Gastrocnemius medialis (tissue), 4 donors: Measurements from ENCODE around the gene B4GAT1. TPM values are rescaled to one million over a fixed set of nuclear protein-coding genes. Genes with fewer than 3 reads are reported as not detected.
A peak's percentile ranks its signal among the peaks of the same experiment; 100 is the strongest.

Experiments
- ATAC-seq, 2 donors: fragments of 150-250 bp; one replicate each; pipeline ENCODE4 v1.9.1; 2016
- DNase-seq, 2 donors: peaks; one replicate each; pipeline ENCODE4 v3.0.0-alpha.2; 2019
- H3K27ac ChIP-seq, 4 donors: fragments of 200-600 bp; sonication (generic); 1 replicate in 1 of 4; 2 replicates in 3 of 4; pipeline ENCODE4 v1.5.1; 2016 to 2018; ENCODE audit warnings: mild to moderate bottlenecking in 2 of 4, moderate library complexity in 1 of 4
- H3K27me3 ChIP-seq, 3 donors: fragments of 200-600 bp; sonication (generic) in 2 of 3; 1 replicate in 1 of 3; 2 replicates in 2 of 3; pipeline versions ENCODE4 v1.5.1 to v1.6.0; 2016 to 2019; ENCODE audit warnings: mild to moderate bottlenecking in 1 of 3, moderate library complexity in 1 of 3
- H3K36me3 ChIP-seq, 2 donors: fragments of 200-600 bp; sonication (generic) in 1 of 2; one replicate each; pipeline ENCODE4 v1.5.1; 2017 to 2018
- H3K4me1 ChIP-seq, 2 donors: fragments of 200-600 bp; sonication (generic) in 1 of 2; one replicate each; pipeline ENCODE4 v1.5.1; 2016 to 2017; ENCODE audit warnings: mild to moderate bottlenecking in 2 of 2
- H3K4me3 ChIP-seq, 4 donors: fragments of 200-600 bp; sonication (generic) in 3 of 4; 1 replicate in 1 of 4; 2 replicates in 3 of 4; pipeline ENCODE4 v1.5.1; 2016 to 2019; ENCODE audit warnings: mild to moderate bottlenecking in 2 of 4
- H3K9me3 ChIP-seq, 3 donors: fragments of 200-600 bp; sonication (generic) in 2 of 3; 1 replicate in 1 of 3; 2 replicates in 2 of 3; pipeline ENCODE4 v1.5.1; 2016 to 2019
- POLR2A ChIP-seq, 2 donors: fragments of 450-650 bp; IDR thresholded peaks; one replicate each; pipeline ENCODE4 v1.6.1; 2017; ENCODE audit warnings: antibody characterized with exemption in 2 of 2, mild to moderate bottlenecking in 2 of 2, moderate library complexity in 2 of 2
- in situ Hi-C, 4 donors: fragments of 200-750 bp; cut with MboI; loops; one replicate each; pipeline versions ENCODE4 v1.15.0 to v1.8.0; 2017; ENCODE audit warnings: low sequenced_read_pairs in 4 of 4
- intact Hi-C: fragments of 100-400 bp; cut with DNase I; formaldehyde crosslinking; loops from one replicate; pipeline ENCODE4 v1.15.1; 2023; ENCODE audit warnings: low total_unique reads
- total RNA-seq, 4 donors: library from RNA; depleted of rRNA; stranded (reverse); fragments of >200 nt; gene quantifications; one replicate each; pipeline versions ENCODE4 v1.1.0 to v1.2.3, GENCODE V29; 2016
- TF ChIP-seq, protein P1 (sequence below), 5 experiments: fragments of 450-650 bp in 3 of 5; fragments of 200-600 bp in 2 of 5; sonication (generic) in 2 of 5; IDR thresholded peaks in 4 of 5; conservative IDR thresholded peaks in 1 of 5; 1 replicate in 4 of 5; 2 replicates in 1 of 5; pipeline ENCODE4 v1.5.1; 2016 to 2019; ENCODE audit warnings: antibody characterized with exemption in 5 of 5, mild to moderate bottlenecking in 3 of 5, moderate library complexity in 3 of 5

B4GAT1 gene
- total RNA-seq, 4 donors from 2014 or later, result 30.3 to 59.7 (median 40.4) TPM

DNA sequence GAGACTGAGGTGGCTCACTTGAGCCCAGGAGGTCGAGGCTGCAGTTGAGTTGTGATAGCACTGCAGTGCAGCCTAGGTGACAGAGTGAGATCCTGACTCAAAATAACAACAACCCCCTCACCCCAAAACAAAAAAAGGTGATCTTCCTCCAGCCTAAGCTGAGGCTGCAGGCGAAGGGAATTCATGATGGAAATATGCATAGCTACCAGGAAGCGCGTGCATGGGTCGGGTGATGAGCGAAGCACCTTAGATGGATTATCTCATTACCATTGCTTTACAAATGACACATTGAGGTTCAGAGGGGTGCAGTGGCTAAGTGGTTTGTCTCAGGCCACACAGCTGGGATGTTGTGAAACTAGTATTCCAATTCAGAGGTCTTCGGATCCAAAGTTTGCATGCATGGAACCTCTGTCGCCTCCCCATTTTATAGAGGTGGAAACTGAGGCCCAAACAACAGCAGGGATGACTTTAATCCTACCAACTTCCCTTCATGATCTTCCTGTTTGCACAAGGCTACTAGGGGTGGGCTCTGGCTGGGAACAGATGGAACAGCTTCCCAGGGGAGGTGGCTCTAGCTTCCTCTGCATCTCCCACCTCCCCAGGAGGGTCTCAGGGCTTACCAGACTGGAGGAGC is 19.5 kb upstream of the B4GAT1 start:
- no peak for DNase-seq
- no peaks in the 10 kb centered on the region for H3K27me3 ChIP-seq
- peak overlapping the region; percentile 76 to 99 (median 98) for H3K27ac ChIP-seq
- no peak for ATAC-seq
- no peaks in the 10 kb centered on the region for H3K9me3 ChIP-seq
- TF ChIP-seq, protein P1, sequence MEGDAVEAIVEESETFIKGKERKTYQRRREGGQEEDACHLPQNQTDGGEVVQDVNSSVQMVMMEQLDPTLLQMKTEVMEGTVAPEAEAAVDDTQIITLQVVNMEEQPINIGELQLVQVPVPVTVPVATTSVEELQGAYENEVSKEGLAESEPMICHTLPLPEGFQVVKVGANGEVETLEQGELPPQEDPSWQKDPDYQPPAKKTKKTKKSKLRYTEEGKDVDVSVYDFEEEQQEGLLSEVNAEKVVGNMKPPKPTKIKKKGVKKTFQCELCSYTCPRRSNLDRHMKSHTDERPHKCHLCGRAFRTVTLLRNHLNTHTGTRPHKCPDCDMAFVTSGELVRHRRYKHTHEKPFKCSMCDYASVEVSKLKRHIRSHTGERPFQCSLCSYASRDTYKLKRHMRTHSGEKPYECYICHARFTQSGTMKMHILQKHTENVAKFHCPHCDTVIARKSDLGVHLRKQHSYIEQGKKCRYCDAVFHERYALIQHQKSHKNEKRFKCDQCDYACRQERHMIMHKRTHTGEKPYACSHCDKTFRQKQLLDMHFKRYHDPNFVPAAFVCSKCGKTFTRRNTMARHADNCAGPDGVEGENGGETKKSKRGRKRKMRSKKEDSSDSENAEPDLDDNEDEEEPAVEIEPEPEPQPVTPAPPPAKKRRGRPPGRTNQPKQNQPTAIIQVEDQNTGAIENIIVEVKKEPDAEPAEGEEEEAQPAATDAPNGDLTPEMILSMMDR (IDR thresholded peaks at IDR 0.05 in 4 of 5, conservative IDR thresholded peaks at IDR 0.05 in 1 of 5), result no peak
- no peak for TF ChIP-seq POLR2A (IDR thresholded peaks at IDR 0.05)
- no peak overlapping the region for H3K4me3 ChIP-seq
- H3K4me1 ChIP-seq, result peaks cover 37 to 43% of the 10 kb centered on the region in 2 donors
- intact Hi-C loops, result no loop called here
- in situ Hi-C loops, result no loop called here
- H3K36me3 ChIP-seq, result peaks cover 0 to 60% of the 10 kb centered on the region in 2 donors

DNA sequence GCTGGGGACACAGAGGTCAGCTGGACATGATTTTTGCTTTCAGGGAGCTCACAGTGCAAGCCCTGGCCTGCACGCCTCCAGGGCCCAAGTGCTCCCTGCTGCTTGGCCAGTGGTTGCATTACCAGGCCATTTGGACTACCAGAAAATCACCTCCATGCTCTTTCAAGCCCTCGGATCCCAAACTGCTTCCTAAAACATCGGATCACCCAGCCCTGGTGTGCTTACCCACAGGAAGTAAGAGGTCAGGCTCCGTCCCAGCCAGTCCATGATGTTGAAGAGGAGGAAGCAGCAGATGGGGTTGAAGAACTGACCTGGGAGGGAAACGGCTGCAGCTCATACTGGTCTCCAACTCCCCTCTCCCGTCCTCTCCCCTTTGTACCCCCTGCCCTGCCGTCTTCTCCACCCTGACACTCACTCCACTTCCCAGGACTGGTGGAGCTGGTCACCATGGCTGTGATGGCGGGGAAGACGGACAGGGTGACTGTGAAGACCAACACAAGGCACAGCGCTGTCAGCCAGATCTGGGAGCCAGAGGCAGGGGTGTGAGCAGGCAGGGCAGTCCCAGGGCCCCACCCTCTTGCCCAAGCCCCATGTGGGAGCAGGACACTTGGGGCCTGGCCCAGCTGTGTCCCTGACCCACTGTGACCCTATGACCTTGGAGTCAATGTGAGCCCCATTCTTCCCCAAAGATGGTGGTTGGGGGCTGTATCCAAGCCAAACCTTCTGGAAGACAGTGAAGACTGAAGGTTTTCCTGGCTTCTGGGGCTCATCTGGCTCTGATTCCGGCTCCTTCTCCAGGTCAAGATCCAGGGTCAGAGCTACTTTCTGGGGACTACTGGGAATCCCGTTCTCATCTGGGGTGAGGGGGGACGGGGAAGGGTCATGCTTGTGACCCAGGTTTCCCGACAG is 18.5 kb upstream of the B4GAT1 start:
- H3K4me1 ChIP-seq, result peaks cover 37 to 43% of the 10 kb centered on the region in 2 donors
- no peak for TF ChIP-seq POLR2A (IDR thresholded peaks at IDR 0.05)
- TF ChIP-seq, protein P1 (IDR thresholded peaks at IDR 0.05 in 4 of 5, conservative IDR thresholded peaks at IDR 0.05 in 1 of 5), result no peak
- H3K9me3 ChIP-seq, result no peaks in the 10 kb centered on the region
- in situ Hi-C loops, result no loop called here
- H3K36me3 ChIP-seq, result peaks cover 0 to 60% of the 10 kb centered on the region in 2 donors
- peak overlapping the region; percentile 62 to 98 (median 74) for H3K27ac ChIP-seq
- intact Hi-C loops, result no loop called here
- no peak for DNase-seq
- H3K4me3 ChIP-seq, result no peak overlapping the region
- H3K27me3 ChIP-seq, result no peaks in the 10 kb centered on the region
- ATAC-seq, result no peak

DNA sequence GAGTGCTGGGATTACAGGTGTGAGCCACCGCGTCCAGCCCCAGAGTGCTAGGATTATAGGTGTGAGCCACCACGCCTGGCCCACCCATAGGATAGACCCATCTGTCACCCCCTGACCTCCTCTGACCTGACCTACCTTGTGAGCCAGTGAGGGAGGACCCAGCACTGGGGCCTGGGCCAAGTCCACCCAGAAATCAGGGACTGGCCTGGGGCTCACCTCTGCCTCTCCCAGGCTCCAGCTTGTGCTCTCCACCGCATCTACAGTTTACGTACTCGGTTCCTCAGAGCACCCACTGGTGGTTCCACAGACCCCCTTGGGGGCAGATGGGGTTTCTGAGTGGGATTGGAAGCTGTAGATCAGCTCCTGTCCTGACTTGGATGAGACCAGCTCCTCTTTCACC is 17.7 kb upstream of the B4GAT1 start:
- ATAC-seq (no peak), DNase-seq (no peak)
- no peak overlapping the region for H3K4me3 ChIP-seq
- peak overlapping the region; percentile 62 to 98 (median 74) for H3K27ac ChIP-seq
- H3K4me1 ChIP-seq, result peaks cover 34 to 39% of the 10 kb centered on the region in 2 donors
- H3K27me3 ChIP-seq, result no peaks in the 10 kb centered on the region
- no peaks in the 10 kb centered on the region for H3K9me3 ChIP-seq
- intact Hi-C loops, result no loop called here
- TF ChIP-seq, protein P1 (IDR thresholded peaks at IDR 0.05 in 4 of 5, conservative IDR thresholded peaks at IDR 0.05 in 1 of 5), result no peak
- no peak for TF ChIP-seq POLR2A (IDR thresholded peaks at IDR 0.05)
- peaks cover 0 to 60% of the 10 kb centered on the region in 2 donors for H3K36me3 ChIP-seq
- in situ Hi-C loops, result no loop called here

DNA sequence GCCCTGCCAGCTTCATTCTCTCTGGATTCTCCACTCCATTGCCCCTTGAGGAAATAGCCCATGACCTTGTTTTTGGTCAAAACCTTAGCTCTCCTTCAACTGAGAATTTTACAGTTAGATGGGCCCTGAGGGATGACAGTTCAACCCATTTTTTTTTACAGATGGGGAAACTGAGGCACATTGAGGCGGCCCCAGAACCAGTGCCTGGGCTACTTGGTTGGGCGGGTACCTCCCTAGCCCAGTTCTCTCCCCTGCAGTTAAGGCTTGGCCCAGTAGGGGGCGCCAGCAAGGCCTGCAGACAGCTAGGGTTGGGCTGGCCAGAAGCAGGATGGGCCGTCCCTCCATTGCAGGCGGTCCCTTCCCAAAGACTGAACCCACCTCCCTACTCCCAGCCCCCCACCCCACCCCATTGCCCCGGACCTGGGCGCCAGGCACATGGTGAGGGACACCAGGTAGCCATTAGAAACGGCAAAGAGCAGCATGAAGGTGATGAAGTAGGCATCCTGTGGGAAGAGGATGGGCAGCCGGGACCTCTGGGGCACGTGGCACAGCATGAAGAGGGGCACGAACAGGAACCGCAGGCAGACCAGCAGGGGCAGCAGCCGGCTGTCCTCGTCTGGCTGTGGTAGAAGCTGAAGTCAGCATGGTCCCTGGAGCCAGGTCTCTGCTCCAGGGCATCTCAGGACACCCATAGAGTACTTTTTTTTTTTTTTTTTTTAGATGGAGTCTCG is 16.5 kb upstream of the B4GAT1 start:
- DNase-seq (peak in 1 of 2 donors; percentile 65), ATAC-seq (peak in 1 of 2 donors; percentile 35)
- Histone ChIP-seq H3K9me3 (no peaks in the 10 kb centered on the region), H3K4me1 (peaks cover 27% of the 10 kb centered on the region in 2 donors), H3K27ac (peak overlapping the region; percentile 60 to 98 (median 60)), H3K27me3 (no peaks in the 10 kb centered on the region), H3K4me3 (no peak overlapping the region), H3K36me3 (peaks cover 0 to 57% of the 10 kb centered on the region in 2 donors)
- in situ Hi-C loops, result no loop called here
- TF ChIP-seq, protein P1 (IDR thresholded peaks at IDR 0.05 in 4 of 5, conservative IDR thresholded peaks at IDR 0.05 in 1 of 5), result peak; percentile 57 to 82 (median 73)
- no peak for TF ChIP-seq POLR2A (IDR thresholded peaks at IDR 0.05)
- intact Hi-C loops, result loop anchor here (1.0 kb wide), 1 partner anchor 25 kb away; no protein-coding TSS in a partner anchor
